ENCODE data around the gene TESMIN. TPM values are rescaled to one million over a fixed set of nuclear protein-coding genes. Genes with fewer than 3 reads are reported as not detected.
A peak's percentile ranks its signal among the peaks of the same experiment; 100 is the strongest.

TESMIN gene
- total and polyA plus RNA-seq, 2 of the 13 experiments (the other 11 are each of a cell fraction or from before 2014, with no cell fraction given): 0.15 to 0.45 TPM

DNA sequence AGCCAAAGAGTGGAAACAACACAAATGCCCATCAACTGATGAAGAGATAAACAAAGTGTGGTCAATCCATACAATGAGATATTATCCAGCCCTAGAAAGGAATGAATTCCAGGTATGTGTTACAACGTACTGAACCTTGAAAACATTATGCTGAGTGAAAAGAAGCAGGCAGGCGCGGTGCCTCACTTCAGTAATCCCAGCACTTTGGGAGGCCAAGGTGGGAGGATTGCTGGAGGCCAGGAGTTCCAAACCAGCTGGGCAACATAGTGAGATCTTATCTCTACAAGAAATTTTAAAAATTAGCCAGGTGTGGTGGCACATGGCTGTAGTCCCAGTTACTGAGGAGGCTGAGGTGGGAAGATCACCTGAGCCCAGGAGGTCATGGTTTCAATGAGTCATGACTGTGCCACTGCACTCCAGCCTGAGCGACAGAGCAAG is 24.6 kb upstream of the TESMIN start (continued):
- TF ChIP-seq, protein P1, sequence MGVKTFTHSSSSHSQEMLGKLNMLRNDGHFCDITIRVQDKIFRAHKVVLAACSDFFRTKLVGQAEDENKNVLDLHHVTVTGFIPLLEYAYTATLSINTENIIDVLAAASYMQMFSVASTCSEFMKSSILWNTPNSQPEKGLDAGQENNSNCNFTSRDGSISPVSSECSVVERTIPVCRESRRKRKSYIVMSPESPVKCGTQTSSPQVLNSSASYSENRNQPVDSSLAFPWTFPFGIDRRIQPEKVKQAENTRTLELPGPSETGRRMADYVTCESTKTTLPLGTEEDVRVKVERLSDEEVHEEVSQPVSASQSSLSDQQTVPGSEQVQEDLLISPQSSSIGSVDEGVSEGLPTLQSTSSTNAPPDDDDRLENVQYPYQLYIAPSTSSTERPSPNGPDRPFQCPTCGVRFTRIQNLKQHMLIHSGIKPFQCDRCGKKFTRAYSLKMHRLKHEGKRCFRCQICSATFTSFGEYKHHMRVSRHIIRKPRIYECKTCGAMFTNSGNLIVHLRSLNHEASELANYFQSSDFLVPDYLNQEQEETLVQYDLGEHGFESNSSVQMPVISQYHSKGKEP (CRISPR knock-in tag; IDR thresholded peaks at IDR 0.05): no peak
- no peak for TF ChIP-seq ZNF557 (CRISPR knock-in tag; IDR thresholded peaks at IDR 0.05)

DNA sequence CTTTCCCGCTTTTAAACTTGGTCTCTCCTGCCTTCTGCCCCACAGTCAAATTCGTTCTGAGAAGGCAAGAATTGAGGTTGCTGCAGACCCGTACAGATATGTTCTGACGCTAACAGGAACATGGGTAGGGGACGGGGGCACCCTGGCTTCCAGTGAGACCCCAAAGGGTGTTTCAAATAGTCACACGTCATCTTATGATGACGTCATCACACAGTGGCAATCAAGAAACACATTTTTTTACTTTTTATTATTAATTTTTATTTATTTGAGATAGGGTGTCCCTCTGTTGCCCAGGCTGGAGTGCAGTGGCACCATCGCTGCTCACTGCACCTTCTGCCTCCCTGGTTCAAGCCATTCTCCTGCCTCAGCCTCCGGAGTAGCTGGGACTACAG is 22.9 kb upstream of the TESMIN start:
- Histone ChIP-seq H3K9ac (ENCODE audit: insufficient read depth, low read depth, low read length) (no peak overlapping the region), H3K4me3 (replicated peaks in 1 of 3; ENCODE audit: insufficient read depth in 1 of 3, low read depth in 2 of 3, low read length in 3 of 3) (no peak overlapping the region), H3K4me2 (ENCODE audit: low read depth, low read length) (no peak overlapping the region), H3K9me3 (ENCODE audit: low read length) (no peaks in the 10 kb centered on the region), H3K79me2 (ENCODE audit: insufficient read depth, low read length) (no peaks in the 10 kb centered on the region), H3K4me1 (ENCODE audit: insufficient read depth, low read length) (no peaks in the 10 kb centered on the region), H3K27me3 (ENCODE audit: control insufficient read depth in 1 of 2, insufficient read depth in 2 of 2, low read length in 2 of 2) (no peaks in the 10 kb centered on the region), H2AFZ (ENCODE audit: low read length) (no peak overlapping the region), H3K27ac (ENCODE audit: extremely low read length, insufficient read depth, low read length) (no peak overlapping the region), H3K36me3 (replicated peaks in 1 of 2; ENCODE audit: control insufficient read depth in 1 of 2, insufficient read depth in 2 of 2, low read length in 2 of 2) (peaks cover 3 to 18% of the 10 kb centered on the region in 2 experiments; a peak in 3 of 5 replicates), H4K20me1 (ENCODE audit: insufficient read depth, low read length) (no peaks in the 10 kb centered on the region)
- ATAC-seq (no peak), DNase-seq (ENCODE audit: low spot score) (no peak), FAIRE-seq (no peak)
- ChIA-PET POLR2A (no interaction called here), CTCF (ENCODE audit: low intra/inter-chr PET ratio, low total read pairs) (no interaction called here)
- WGBS (ENCODE audit: low lambda C conversion rate): 92% methylated on average over 9 of the region's 9 CpGs
- intact Hi-C loops (cut with micrococcal nuclease; ENCODE audit: unreplicated experiment) (no loop called here), in situ Hi-C loops (cut with HindIII; ENCODE audit: extremely low pct_ligation_motif_present, low pct_unique_long_range_greater_than_20kb) (no loop called here)
- TF ChIP-seq ATF7 (IDR thresholded peaks at IDR 0.05) (peak; percentile 76), ATF7 (CRISPR knock-in tag; IDR thresholded peaks at IDR 0.05) (no peak), TCF7L2 (IDR thresholded peaks at IDR 0.05; ENCODE audit: low read depth, low read length) (no peak)
- BruUV-seq (replicated peaks): no TSS peak

DNA sequence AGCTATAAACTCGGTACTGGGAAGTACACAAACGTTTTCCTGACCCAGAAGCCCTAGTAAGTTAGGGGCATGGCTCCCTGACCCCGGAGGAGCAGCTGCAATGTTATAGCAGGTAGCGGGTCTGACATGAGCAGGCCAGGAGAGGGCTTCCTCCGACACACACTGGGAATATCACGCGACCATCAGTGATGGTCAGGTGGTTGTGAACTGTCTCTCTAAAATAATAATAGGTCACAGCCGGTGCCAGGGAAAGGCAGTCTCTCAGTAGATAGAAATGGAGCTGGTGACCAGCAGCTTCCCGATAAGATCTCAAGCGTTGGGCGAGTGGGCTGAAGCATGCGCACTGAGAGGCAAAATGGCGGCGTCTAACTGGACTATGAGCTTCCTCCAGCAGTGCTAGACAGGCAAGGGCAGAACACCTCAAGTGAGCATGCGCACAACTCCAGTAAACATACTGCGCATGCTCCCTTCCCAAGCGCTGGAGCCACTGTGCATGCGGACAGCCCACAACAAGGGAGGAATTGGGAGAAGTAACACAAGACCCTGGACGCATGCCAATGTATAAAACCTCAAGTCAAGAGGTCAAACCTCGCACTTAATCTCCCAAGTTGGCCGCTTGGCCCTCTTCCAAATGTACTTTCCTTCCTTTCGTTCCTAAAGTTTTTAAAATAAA is 22.3 kb upstream of the TESMIN start:
- ChIA-PET POLR2A (no interaction called here), CTCF (ENCODE audit: low intra/inter-chr PET ratio, low total read pairs) (no interaction called here)
- ATAC-seq (no peak), DNase-seq (ENCODE audit: low spot score) (no peak), FAIRE-seq (no peak)
- Histone ChIP-seq H3K27me3 (ENCODE audit: control insufficient read depth in 1 of 2, insufficient read depth in 2 of 2, low read length in 2 of 2) (no peaks in the 10 kb centered on the region), H3K4me1 (ENCODE audit: insufficient read depth, low read length) (no peaks in the 10 kb centered on the region), H2AFZ (ENCODE audit: low read length) (no peak overlapping the region), H3K27ac (ENCODE audit: extremely low read length, insufficient read depth, low read length) (no peak overlapping the region), H3K9me3 (ENCODE audit: low read length) (no peaks in the 10 kb centered on the region), H4K20me1 (ENCODE audit: insufficient read depth, low read length) (no peaks in the 10 kb centered on the region), H3K9ac (ENCODE audit: insufficient read depth, low read depth, low read length) (no peak overlapping the region), H3K79me2 (ENCODE audit: insufficient read depth, low read length) (no peaks in the 10 kb centered on the region), H3K4me3 (replicated peaks in 1 of 3; ENCODE audit: insufficient read depth in 1 of 3, low read depth in 2 of 3, low read length in 3 of 3) (no peak overlapping the region), H3K4me2 (ENCODE audit: low read depth, low read length) (no peak overlapping the region), H3K36me3 (replicated peaks in 1 of 2; ENCODE audit: control insufficient read depth in 1 of 2, insufficient read depth in 2 of 2, low read length in 2 of 2) (peaks cover 3 to 18% of the 10 kb centered on the region in 2 experiments; a peak in 3 of 5 replicates)
- in situ Hi-C loops (cut with HindIII; ENCODE audit: extremely low pct_ligation_motif_present, low pct_unique_long_range_greater_than_20kb) (no loop called here), intact Hi-C loops (cut with micrococcal nuclease; ENCODE audit: unreplicated experiment) (no loop called here)
- WGBS (ENCODE audit: low lambda C conversion rate): 90% methylated on average over 20 of the region's 22 CpGs
- TF ChIP-seq, protein P2, sequence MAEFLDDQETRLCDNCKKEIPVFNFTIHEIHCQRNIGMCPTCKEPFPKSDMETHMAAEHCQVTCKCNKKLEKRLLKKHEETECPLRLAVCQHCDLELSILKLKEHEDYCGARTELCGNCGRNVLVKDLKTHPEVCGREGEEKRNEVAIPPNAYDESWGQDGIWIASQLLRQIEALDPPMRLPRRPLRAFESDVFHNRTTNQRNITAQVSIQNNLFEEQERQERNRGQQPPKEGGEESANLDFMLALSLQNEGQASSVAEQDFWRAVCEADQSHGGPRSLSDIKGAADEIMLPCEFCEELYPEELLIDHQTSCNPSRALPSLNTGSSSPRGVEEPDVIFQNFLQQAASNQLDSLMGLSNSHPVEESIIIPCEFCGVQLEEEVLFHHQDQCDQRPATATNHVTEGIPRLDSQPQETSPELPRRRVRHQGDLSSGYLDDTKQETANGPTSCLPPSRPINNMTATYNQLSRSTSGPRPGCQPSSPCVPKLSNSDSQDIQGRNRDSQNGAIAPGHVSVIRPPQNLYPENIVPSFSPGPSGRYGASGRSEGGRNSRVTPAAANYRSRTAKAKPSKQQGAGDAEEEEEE (CRISPR knock-in tag; IDR thresholded peaks at IDR 0.05; ENCODE audit: borderline replicate concordance): no peak
- TF ChIP-seq KDM2A (CRISPR knock-in tag; IDR thresholded peaks at IDR 0.05; ENCODE audit: borderline replicate concordance, low read depth): no peak
- no TSS peak for BruUV-seq (replicated peaks)

All from HepG2 (cell line).